GM19328 (cell line): Measurements from ENCODE around the gene LRRC73.
A peak's percentile ranks its signal among the peaks of the same experiment; 100 is the strongest.
"Not testable (repeated sequence)": the region's sequence is repeated elsewhere in the genome, so short reads cannot be mapped to it uniquely, and the experiment has no call there.

Experiments
- ATAC-seq: cut with Tn5 transposase; IDR thresholded peaks from one replicate; pipeline ENCODE4 v1.9.1; 2021; ENCODE audit warnings: mild to moderate bottlenecking, moderate library complexity; ENCODE audit not compliant: unreplicated experiment

LRRC73 gene

DNA sequence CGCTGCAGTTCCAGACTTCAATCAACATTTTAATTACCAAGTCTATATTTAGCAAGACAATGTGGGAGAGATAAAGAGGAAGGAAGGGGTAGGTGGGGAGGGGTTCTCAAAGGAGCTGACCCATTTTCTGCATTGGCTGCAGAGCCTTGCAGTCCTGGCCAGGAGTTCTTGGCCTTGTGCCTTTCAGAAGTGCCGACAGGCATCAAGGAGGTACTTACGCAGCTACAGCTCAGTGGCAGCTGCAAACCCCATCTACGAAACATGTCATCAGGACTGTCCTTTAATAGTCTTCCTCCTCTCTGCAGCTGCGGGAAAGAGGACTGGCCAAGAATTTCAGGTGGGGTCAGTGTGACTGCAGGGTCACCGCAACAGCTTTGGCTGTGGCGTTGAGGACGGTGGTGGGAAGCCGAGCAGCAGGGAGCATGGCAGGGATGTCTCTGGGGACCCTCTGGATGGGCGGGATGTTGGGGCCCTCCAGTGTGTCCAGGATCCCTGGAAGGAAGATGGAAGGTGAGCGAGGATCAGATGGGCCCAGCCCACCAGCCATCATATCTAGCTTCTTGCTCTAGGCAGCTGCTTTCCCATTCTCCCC lies 1.8 kb upstream of the LRRC73 start:
- ATAC-seq = no peak

DNA sequence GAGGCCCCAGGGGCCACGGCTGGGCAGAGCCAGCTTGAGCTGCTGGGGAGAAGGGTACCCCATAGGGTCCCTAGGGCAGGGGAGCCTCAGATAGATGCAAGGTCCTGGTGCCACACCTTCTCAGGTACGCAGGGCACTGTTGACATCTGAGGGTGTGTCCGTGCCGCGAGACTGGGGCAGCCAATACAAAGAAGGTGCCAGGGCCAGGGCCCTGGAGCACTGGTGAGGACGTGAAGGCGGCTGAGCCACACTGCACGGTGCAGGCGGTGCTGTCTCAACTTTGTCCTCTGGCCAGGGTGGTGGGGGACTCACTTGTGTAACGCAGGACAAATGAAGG lies 649 bp upstream of the LRRC73 start:
- ATAC-seq = no peak

GRCh38 chr6:43509142-43509983 lies 783 bp downstream of the LRRC73 start:
- ATAC-seq = no peak

DNA sequence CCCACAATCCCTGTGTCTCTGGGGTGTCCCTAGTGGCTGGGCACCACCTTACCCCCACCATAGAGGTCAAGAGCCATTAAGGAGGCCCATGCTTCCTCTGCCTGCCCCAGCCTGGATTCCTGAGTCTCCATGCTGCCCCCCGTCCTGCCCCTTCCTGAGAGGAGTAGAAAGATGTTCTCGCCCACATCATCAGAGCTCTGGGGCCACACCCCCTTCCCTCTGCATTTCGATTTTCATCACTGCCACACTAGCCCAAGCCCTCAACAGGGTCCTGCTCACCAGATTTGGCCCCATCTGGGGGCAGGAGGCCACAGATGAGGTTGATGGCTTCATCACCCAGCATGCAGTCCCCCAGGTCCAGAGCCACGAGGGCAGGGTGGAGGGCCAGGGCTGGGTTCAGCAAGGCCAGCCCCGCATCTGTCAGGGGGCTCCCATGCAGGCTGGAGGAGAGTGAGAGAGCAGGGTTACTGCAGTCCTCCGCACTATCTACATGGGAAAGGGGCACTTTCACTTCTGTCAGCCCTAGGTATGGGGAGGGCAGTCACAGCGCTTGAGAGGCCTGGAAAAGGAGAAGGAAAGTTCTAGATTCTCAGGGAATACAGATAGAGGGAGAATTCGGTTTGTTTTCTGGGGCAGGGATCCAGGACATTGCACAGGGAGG lies 1.5 kb downstream of the LRRC73 start:
- ATAC-seq = no peak

DNA sequence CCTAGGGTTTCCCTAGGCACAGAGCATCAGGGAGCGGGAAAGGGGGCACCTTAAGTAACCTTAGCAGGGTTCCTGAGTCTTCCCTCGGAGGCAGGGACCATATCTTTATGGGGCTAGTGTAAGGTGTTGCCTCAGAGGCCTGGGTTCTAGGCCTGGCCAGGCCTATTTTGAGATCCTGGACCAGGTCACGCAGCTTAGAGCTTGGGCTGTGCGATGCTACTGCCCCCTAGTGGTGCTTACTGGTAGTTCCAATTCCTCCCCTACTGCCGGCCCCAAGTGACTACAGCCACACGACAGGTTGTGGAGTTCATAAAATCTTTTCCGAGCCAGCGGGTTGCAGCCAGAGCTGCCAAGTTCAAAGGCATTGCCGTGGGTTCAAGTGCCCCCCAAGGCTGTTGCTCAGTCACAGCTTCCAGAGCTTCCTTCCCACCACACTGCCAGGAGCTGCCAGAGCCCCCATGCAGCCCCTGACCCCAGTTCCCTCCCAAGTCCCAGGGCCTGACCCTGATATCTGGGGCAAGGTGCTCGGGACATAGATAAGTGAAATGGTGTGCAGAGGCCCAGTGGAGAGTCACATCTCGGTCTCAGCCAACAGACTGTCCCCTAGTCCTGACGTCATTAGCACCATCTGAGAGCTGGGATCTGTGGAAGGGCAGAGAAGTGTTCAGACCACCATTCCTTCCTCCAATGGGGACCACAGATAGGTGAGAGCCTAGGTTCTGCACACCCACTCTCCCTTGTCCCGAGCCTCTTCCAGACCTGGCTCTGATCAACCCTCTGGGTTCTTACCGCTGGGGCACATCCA lies 3.3 kb downstream of the LRRC73 start:
- ATAC-seq = peak; percentile 41

DNA sequence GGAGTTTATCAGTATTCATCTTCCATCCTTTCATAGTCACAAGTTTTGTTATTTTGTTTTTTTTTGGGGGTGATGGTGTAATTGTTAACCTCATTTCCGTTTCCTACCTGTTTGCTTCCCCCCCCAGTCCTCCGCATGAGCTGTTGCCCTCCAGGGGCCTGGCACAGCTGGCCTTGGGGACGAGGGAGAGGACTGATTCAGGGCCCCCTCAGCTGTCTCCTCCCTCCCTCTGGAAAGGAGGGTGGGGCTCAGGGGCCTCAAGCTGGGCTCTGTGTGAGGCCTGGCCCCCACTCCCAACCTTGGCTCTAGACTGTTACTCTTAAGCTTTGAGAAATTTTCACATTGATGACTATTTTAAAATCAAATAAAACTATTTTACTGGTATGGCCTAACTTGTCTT lies 4.0 kb downstream of the LRRC73 start:
- ATAC-seq = no peak

GRCh38 chr6:43505718-43506117 lies 4.4 kb downstream of the LRRC73 start:
- ATAC-seq = no peak

- ATAC-seq = no peak
Measured at GRCh38 chr6:43504756-43505593, 5.2 kb downstream of the LRRC73 start.

DNA sequence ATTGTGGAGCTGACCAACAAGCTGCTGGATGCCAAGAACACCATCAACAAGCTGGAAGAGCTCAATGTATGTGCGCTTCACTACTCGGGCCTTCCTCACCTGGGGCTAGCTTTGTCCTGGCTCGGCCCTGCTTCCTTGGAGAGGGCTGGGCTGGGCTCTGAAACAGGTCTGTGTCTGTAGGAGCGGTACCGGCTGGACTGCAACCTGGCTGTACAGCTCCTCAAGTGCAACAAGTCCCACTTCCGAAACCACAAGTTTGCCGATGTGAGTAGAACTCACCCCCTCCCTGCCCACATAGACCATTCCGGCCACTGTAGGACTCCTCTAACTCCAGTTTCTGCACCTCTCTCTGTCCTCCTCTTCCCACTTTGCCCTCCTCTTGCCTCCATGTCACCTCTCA lies 6.7 kb downstream of the LRRC73 start:
- no peak for ATAC-seq

- ATAC-seq = no peak
Measured at GRCh38 chr6:43502666-43503065, 7.5 kb downstream of the LRRC73 start.

DNA sequence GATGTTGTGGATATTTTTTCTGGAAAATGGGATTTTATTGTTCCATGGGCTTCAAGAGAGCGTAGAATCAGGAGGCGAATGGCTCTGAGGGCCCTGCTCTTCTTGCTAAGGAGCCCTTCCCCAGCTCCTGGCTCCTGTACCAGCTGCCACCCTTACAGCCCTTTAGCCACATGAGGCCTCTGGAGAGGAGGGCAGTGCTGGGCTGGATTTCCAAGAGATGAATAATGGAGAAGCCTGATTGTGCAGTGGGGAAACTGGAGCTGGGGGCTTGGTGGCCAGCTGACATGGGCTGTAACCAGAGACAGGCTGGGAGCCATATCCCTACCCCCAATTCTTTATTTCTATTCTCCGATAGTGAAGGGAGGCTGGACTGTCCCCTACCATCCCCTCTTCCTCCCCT lies 9.2 kb downstream of the LRRC73 start:
- ATAC-seq = no peak

DNA sequence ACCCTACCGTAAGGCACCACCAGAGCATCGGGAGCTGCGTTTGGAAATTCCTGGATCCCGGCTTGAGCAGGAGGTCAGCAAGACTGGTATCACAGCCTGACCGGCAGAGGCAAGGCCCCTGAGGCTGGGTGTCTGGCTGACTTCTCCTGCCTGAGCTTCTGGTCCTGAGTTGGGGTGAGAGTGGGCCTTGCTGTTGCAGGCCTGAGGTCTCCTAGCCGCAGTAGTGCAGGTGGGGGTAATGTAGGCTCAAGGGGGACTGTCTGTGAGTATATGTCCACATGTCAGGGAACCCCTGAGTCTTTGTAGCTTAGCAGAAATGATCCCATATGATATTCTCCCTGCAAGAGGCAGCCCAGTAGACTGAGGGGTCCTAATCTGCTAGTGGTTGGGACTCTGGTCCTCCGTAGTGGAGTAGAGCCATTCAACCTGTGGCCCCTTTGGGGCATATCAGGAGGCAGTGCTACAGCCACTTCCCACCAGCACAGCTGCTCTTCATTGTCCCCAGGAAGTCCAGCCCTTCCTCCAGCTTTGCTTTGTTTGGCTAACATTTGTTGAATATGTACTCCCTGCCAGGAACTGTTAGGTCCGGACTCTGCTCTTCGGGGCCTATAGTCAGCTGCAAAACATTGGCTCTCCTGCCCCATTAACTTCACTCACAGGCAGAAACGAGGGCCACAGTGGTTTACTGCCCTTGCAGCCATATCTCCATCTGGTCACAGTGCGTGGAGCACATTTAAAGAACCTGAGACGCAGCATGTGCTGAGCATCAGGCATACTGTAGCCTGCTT lies 10.9 kb downstream of the LRRC73 start:
- no peak for ATAC-seq

- ATAC-seq = not testable (repeated sequence)
Measured at GRCh38 chr6:43498291-43498690, 11.9 kb downstream of the LRRC73 start.

DNA sequence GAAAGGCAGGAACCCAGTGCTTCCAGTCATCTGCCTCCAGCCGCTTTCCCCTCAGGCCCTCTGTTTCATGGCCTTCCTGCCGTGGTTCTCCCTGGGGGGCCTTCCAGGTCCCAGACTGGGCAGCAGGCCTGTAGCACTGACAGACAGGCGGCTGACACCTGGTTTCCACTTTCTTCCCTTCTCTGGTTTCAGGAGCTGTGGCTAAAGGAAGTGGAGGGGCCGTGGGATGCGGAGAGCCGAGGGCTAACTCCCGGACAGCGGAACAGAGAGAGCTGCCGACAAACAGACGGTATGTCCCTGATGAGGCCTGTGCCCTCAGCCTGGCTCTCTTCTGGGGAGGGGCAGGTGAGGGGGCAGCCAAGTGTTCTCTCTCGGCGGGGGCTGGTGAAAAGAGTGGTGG lies 12.5 kb downstream of the LRRC73 start:
- no peak for ATAC-seq

DNA sequence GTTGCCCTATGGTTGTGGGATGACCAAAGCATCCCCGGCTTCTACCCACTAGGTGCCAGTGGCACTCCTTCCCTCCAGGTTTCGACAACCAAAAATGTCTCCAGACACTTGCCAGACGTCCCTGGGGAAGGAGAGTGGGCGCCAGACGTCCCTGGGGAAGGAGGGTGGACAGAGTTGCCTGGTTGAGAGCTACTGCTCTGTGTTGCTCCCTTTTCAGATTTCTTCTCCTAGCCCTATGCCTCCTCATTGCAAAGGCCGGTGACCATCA lies 13.1 kb downstream of the LRRC73 start:
- ATAC-seq = no peak

GRCh38 chr6:43496370-43497128 lies 13.6 kb downstream of the LRRC73 start:
- ATAC-seq = no peak

DNA sequence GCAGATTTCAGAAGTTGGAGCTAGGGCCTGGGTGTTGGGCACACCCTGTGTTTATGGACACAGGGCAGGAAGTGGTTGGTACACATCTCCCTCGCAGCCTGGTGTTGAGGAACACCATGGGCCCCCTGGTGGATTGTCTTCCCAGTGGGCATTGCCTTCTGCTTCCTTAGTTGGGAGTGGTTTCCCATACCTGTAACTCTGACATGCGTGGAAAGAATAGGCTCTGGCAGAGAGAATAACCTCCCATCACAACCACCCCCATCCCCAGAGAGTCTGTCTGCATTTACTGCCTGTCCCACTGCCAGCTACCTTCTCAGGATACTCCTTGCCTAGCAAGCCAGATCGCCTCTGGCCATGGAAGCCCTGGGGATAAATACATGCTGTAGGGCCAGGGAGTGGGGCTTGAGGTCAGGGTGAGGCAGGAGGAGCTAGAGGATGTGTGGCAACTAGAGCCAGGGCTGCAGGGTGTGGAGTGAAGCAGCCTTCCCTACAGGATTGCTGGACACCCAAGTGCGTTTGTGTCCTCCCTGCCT lies 14.7 kb downstream of the LRRC73 start:
- no peak for ATAC-seq

DNA sequence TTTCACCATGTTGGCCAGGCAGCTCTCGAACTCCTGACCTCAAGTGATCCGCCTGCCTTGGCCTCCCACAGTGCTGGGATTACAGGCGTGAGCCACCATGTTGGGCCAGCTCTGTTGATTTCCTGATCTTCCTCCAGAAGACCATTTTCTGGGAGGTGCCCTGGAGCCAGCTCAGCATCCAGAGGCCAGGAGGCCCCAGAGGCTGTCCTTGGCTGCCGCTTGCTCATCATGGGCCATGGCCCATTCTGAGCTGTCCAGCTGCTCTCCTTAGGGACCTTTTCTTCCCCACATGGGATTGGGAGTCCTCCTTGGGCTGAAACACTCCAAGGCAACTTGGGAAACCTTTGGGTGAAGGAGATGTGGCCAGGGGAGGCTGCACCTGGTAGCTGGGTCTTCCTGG lies 15.4 kb downstream of the LRRC73 start:
- ATAC-seq = no peak

GRCh38 chr6:43494321-43494720 lies 15.8 kb downstream of the LRRC73 start:
- no peak for ATAC-seq
